Endometrial microvascular endothelial cells (primary cell): ENCODE measurements around the gene NMRAL1. TPM values are rescaled to one million over a fixed set of nuclear protein-coding genes. Genes with fewer than 3 reads are reported as not detected.

Source experiments
- total RNA-seq: library from RNA; depleted of rRNA; stranded (reverse); fragments of >200 nt; gene quantifications from one replicate; pipeline ENCODE4 v1.2.3, GENCODE V29; 2015; ENCODE audit errors: inconsistent ontology term

The NMRAL1 gene
- total RNA-seq, 1 donor from 2014 or later, result 96.9 TPM

Other genes starting within 250 kb of the NMRAL1 start
- gene SRL, start 232.5 kb downstream of the NMRAL1 start, total RNA-seq, result not detected
- gene TFAP4, start 201.6 kb downstream of the NMRAL1 start, total RNA-seq, result 2.9 TPM
- gene GLIS2, start 158.6 kb downstream of the NMRAL1 start, total RNA-seq, result 2.8 TPM
- gene PAM16, start 123.3 kb downstream of the NMRAL1 start, total RNA-seq, result 39.7 TPM
- gene VASN, start 102.8 kb downstream of the NMRAL1 start, total RNA-seq, result 0.09 TPM
- gene CORO7, start 58.0 kb downstream of the NMRAL1 start, total RNA-seq, result 28.6 TPM
- 48.5 TPM for gene DNAJA3, start 48.8 kb downstream of the NMRAL1 start, total RNA-seq
- 103 TPM for gene HMOX2, start 1.8 kb upstream of the NMRAL1 start, total RNA-seq
- gene CDIP1, start 64.1 kb upstream of the NMRAL1 start, total RNA-seq, result 14.3 TPM
- not detected for gene C16orf96, start 81.7 kb upstream of the NMRAL1 start, total RNA-seq
- 2.5 TPM for gene UBALD1, start 140.3 kb upstream of the NMRAL1 start, total RNA-seq
- gene MGRN1, start 150.2 kb upstream of the NMRAL1 start, total RNA-seq, result 52.2 TPM
- gene NUDT16L1, start 218.9 kb upstream of the NMRAL1 start, total RNA-seq, result 23.7 TPM